ENCODE results near the gene LRP1. TPM values are rescaled to one million over a fixed set of nuclear protein-coding genes. Genes with fewer than 3 reads are reported as not detected.

LRP1 gene
- total RNA-seq, 4 donors from 2014 or later: 83.1 to 149 (median 106) TPM

DNA sequence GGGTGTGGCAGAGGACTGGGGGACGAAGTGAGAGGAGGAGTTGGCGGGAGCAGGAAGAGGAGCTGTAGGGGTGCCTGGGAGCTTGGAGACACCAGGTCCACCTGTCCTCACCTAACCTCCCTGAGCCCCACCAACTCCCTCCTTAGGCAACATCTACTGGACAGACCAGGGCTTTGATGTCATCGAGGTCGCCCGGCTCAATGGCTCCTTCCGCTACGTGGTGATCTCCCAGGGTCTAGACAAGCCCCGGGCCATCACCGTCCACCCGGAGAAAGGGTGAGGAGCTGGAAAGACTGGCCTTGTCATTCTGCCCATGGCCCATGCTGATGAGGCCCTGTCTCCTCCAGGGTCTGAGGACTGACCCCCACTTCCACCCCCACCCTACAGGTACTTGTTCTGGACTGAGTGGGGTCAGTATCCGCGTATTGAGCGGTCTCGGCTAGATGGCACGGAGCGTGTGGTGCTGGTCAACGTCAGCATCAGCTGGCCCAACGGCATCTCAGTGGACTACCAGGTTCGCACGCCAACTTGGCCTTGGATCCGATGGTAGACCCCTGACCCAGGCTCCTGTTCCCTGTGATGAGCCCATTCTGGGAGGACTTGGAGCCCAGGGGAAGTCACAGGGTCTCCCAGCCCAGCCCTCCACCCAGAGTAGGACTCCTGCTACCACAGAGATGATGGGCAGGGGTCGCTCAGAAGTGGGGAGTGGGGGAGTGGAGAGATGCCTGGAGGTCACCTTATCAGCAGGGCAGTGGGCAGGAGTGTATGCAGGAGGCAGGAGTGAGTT is 55.8 kb downstream of the LRP1 start:
- WGBS: 97% methylated on average over 7 of the region's 22 CpGs
- no peaks in the 10 kb centered on the region for H3K27me3 ChIP-seq

DNA sequence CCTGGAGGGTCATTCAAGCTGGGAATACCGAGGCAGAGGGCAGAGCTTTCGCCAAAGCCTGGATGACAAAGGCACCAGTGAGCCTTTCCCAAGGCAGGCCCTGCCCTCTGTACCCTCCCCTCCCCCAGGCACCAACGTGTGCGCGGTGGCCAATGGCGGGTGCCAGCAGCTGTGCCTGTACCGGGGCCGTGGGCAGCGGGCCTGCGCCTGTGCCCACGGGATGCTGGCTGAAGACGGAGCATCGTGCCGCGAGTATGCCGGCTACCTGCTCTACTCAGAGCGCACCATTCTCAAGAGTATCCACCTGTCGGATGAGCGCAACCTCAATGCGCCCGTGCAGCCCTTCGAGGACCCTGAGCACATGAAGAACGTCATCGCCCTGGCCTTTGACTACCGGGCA is 57.1 kb downstream of the LRP1 start:
- no peak overlapping the region for H3K4me3 ChIP-seq
- TF ChIP-seq POLR2AphosphoS5 (IDR thresholded peaks at IDR 0.05) (no peak), CTCF (IDR thresholded peaks at IDR 0.05) (no peak), POLR2A (IDR thresholded peaks at IDR 0.05) (no peak), EP300 (IDR thresholded peaks at IDR 0.05) (no peak)
- WGBS: 91% methylated on average over 14 of the region's 25 CpGs

More for the DNA sequence above, 55.8 kb downstream of the LRP1 start:
- Histone ChIP-seq H3K36me3 (peaks cover 82% of the 10 kb centered on the region), H3K4me1 (peaks cover 32% of the 10 kb centered on the region), H3K4me3 (no peak overlapping the region), H3K27ac (no peak overlapping the region), H3K9me3 (no peaks in the 10 kb centered on the region)
- TF ChIP-seq POLR2A (IDR thresholded peaks at IDR 0.05) (no peak), CTCF (IDR thresholded peaks at IDR 0.05) (no peak), EP300 (IDR thresholded peaks at IDR 0.05) (no peak), POLR2AphosphoS5 (IDR thresholded peaks at IDR 0.05) (no peak)
- DNase-seq (ENCODE audit: low spot score in 2 of 2): no peak

GRCh38 chr12:57185906-57186508 is 57.7 kb downstream of the LRP1 start:
- WGBS: 84% methylated on average over 11 of the region's 12 CpGs
- peaks cover 81% of the 10 kb centered on the region for H3K36me3 ChIP-seq

More for the DNA sequence above, 57.1 kb downstream of the LRP1 start:
- Histone ChIP-seq H3K4me1 (peaks cover 29% of the 10 kb centered on the region), H3K27ac (no peak overlapping the region), H3K9me3 (no peaks in the 10 kb centered on the region), H3K36me3 (peaks cover 81% of the 10 kb centered on the region), H3K27me3 (no peaks in the 10 kb centered on the region)
- no peak for DNase-seq (ENCODE audit: low spot score in 2 of 2)

GRCh38 chr12:57187222-57188089 is 59.2 kb downstream of the LRP1 start:
- 76% methylated on average over 19 of the region's 21 CpGs for WGBS
- H3K9me3 ChIP-seq: no peaks in the 10 kb centered on the region
- H3K27ac ChIP-seq: no peak overlapping the region
- TF ChIP-seq POLR2AphosphoS5 (IDR thresholded peaks at IDR 0.05) (no peak), EP300 (IDR thresholded peaks at IDR 0.05) (no peak), POLR2A (IDR thresholded peaks at IDR 0.05) (no peak), CTCF (IDR thresholded peaks at IDR 0.05) (no peak)
- peaks cover 93% of the 10 kb centered on the region for H3K36me3 ChIP-seq
- no peaks in the 10 kb centered on the region for H3K27me3 ChIP-seq
- H3K4me1 ChIP-seq: peaks cover 10% of the 10 kb centered on the region
- no peak overlapping the region for H3K4me3 ChIP-seq
- no peak for DNase-seq (ENCODE audit: low spot score in 2 of 2)

More at GRCh38 chr12:57185906-57186508, 57.7 kb downstream of the LRP1 start:
- H3K4me3 ChIP-seq: no peak overlapping the region
- TF ChIP-seq CTCF (IDR thresholded peaks at IDR 0.05) (no peak), POLR2AphosphoS5 (IDR thresholded peaks at IDR 0.05) (no peak), EP300 (IDR thresholded peaks at IDR 0.05) (no peak), POLR2A (IDR thresholded peaks at IDR 0.05) (no peak)
- no peak for DNase-seq (ENCODE audit: low spot score in 2 of 2)
- no peaks in the 10 kb centered on the region for H3K27me3 ChIP-seq
- H3K4me1 ChIP-seq: peaks cover 23% of the 10 kb centered on the region
- no peaks in the 10 kb centered on the region for H3K9me3 ChIP-seq
- no peak overlapping the region for H3K27ac ChIP-seq
